Lung (tissue), 12 donors: Measurements from ENCODE around the gene ATG4A. TPM values are rescaled to one million over a fixed set of nuclear protein-coding genes. Genes with fewer than 3 reads are reported as not detected.

Experiments used
- ATAC-seq: fragments of 200-7000 bp; cut with Tn5 transposase; one replicate; pipeline ENCODE4 v1.9.1; 2020; ENCODE audit warnings: moderate number of reproducible peaks; ENCODE audit not compliant: insufficient read depth, low FRiP score
- DNase-seq, 3 donors: peaks; one replicate each; pipeline ENCODE4 v3.0.0-alpha.2; 2013 to 2017
- H3K27ac ChIP-seq, 2 donors: one replicate each; pipeline ENCODE4 v1.5.1; 2013; ENCODE audit warnings: mild to moderate bottlenecking in 2 of 2, moderate library complexity in 2 of 2, control low read depth in 1 of 2, inconsistent platforms in 1 of 2, low read depth in 1 of 2, low read length in 1 of 2
- H3K27me3 ChIP-seq, 3 donors: one replicate each; pipeline ENCODE4 v1.5.1; 2013; ENCODE audit warnings: low read length in 2 of 3; ENCODE audit not compliant: control insufficient read depth in 3 of 3, insufficient read depth in 3 of 3
- H3K36me3 ChIP-seq, 4 donors: one replicate each; pipeline ENCODE4 v1.5.1; 2013; ENCODE audit warnings: low read length in 4 of 4, mild to moderate bottlenecking in 1 of 4, moderate library complexity in 1 of 4; ENCODE audit not compliant: control insufficient read depth in 4 of 4, insufficient read depth in 4 of 4
- H3K4me1 ChIP-seq, 5 donors: one replicate each; pipeline ENCODE4 v1.5.1; 2013; ENCODE audit warnings: low read length in 5 of 5, mild to moderate bottlenecking in 2 of 5, moderate library complexity in 1 of 5; ENCODE audit not compliant: control insufficient read depth in 5 of 5, insufficient read depth in 5 of 5
- H3K4me3 ChIP-seq: one replicate; pipeline ENCODE4 v1.5.1; 2013; ENCODE audit warnings: mild to moderate bottlenecking, control low read depth, moderate library complexity
- H3K9ac ChIP-seq, 2 donors: one replicate each; pipeline ENCODE4 v1.5.1; 2013; ENCODE audit warnings: low read length in 2 of 2, control low read depth in 1 of 2; ENCODE audit not compliant: insufficient read depth in 1 of 2
- H3K9me3 ChIP-seq, 4 donors: one replicate each; pipeline ENCODE4 v1.5.1; 2013; ENCODE audit warnings: low read length in 3 of 4, mild to moderate bottlenecking in 1 of 4, moderate library complexity in 1 of 4; ENCODE audit not compliant: control insufficient read depth in 4 of 4, insufficient read depth in 3 of 4
- WGBS, 2 donors: extraction: QIAGEN DNeasy Blood & Tissue Kit; methylation state at CpG; one replicate each; pipeline ENCODE4 v1.1.7; 2013; 5-methylcytosine and 5-hydroxymethylcytosine counted together
- polyA plus RNA-seq, 2 donors: library from polyadenylated mRNA; stranded (reverse); fragments of 200-250 nt; gene quantifications; one replicate each; pipeline ENCODE4 v1.2.1, GENCODE V29; 2013
- total RNA-seq, 2 donors: library from RNA; depleted of rRNA in 1 of 2; stranded (reverse); fragments of >200 nt in 1 of 2; gene quantifications; one replicate each; pipeline ENCODE4 v1.2.1, GENCODE V29; 2014 to 2021
- TF ChIP-seq, protein P1 (sequence below): IDR thresholded peaks from 2 replicates; pipeline ENCODE4 v1.5.1; 2012; ENCODE audit warnings: mild to moderate bottlenecking; ENCODE audit errors: control extremely low read depth, extremely low read depth
- donor health status: control.
- donor health status: control.
- donor health status: Bipolar disorder and iron deficiency.
- donor health status: healthy.
- donor health status: DM: yes; HTN: yes; CAD: no.

Gene ATG4A
- total and polyA plus RNA-seq, 4 donors = 12.5 to 14.9 (median 14.1) TPM

GRCh38 chrX:108090491-108091263 is 901 bp upstream of the ATG4A start:
- H3K9ac ChIP-seq = peak overlapping the region; percentile 88 to 97
- no peaks in the 10 kb centered on the region for H3K9me3 ChIP-seq
- H3K4me3 ChIP-seq = peak overlapping the region; percentile 66
- H3K4me1 ChIP-seq = peaks cover 0 to 5% (median 0%) of the 10 kb centered on the region in 5 donors
- 2 to 33% methylated on average over 20 of the region's 20 CpGs for WGBS, 2 donors
- peaks cover 0 to 29% (median 6%) of the 10 kb centered on the region in 3 donors for H3K27me3 ChIP-seq
- ATAC-seq = no peak
- H3K27ac ChIP-seq = peak overlapping the region; percentile 87 to 96
- TF ChIP-seq, protein P1, sequence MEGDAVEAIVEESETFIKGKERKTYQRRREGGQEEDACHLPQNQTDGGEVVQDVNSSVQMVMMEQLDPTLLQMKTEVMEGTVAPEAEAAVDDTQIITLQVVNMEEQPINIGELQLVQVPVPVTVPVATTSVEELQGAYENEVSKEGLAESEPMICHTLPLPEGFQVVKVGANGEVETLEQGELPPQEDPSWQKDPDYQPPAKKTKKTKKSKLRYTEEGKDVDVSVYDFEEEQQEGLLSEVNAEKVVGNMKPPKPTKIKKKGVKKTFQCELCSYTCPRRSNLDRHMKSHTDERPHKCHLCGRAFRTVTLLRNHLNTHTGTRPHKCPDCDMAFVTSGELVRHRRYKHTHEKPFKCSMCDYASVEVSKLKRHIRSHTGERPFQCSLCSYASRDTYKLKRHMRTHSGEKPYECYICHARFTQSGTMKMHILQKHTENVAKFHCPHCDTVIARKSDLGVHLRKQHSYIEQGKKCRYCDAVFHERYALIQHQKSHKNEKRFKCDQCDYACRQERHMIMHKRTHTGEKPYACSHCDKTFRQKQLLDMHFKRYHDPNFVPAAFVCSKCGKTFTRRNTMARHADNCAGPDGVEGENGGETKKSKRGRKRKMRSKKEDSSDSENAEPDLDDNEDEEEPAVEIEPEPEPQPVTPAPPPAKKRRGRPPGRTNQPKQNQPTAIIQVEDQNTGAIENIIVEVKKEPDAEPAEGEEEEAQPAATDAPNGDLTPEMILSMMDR = no peak
- H3K36me3 ChIP-seq = peaks cover 0 to 5% (median 3%) of the 10 kb centered on the region in 4 donors
- DNase-seq = peak in 2 of 3 donors; percentile 26 to 46

DNA sequence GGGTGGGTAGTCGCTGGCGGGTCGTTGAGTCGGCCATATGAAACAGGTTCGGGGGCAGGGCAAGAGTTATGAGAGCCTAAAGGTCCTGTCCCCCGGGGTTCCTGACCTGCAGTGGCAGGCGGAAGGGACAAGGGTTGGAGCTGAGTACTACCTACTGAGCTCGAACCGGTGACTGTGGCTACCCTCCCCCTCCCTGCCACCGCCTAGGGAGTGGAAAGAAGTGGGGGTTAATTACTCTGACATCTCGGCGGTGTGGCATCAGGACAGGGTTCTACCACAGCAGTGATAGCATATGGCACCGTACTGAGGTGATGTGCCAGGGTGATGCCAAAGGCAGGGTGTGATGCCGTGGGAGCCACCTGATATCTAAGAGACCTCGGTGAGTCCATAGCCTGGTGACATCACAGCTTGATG is 307 bp downstream of the ATG4A start:
- peak; percentile 45 for ATAC-seq
- WGBS, 2 donors = 1 to 30% methylated on average over 15 of the region's 15 CpGs
- Histone ChIP-seq H3K36me3 (peaks cover 0 to 5% (median under 1%) of the 10 kb centered on the region in 4 donors), H3K9me3 (no peaks in the 10 kb centered on the region), H3K4me3 (peak overlapping the region; percentile 56), H3K27me3 (peaks cover 0 to 24% (median 6%) of the 10 kb centered on the region in 3 donors), H3K4me1 (peaks cover 0 to 5% (median 0%) of the 10 kb centered on the region in 5 donors), H3K27ac (peak overlapping the region; percentile 59 to 81), H3K9ac (peak overlapping the region; percentile 57)
- TF ChIP-seq, protein P1 = no peak
- no peak for DNase-seq

DNA sequence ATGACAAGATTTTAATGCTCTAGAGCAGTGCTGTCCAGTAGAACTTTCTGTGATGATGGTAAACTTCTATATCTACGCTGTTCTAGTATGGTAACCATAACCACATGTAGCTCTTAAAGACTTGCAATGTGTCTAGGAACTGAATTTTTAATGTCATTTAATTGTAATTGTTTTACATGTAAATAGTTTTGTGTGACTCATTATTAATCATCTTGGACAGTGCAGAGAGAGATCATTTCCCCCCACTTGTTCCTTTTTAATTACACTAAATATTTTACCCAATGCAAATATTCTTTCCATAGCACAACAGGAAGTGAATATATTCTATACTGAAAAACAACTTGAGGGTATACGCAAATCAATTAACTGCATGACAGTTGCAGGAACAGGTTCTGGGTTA is 5.8 kb downstream of the ATG4A start:
- H3K9me3 ChIP-seq = no peaks in the 10 kb centered on the region
- ATAC-seq = no peak

More for the DNA sequence above, 5.8 kb downstream of the ATG4A start:
- H3K36me3 ChIP-seq = no peaks in the 10 kb centered on the region
- H3K27ac ChIP-seq = no peak overlapping the region
- H3K4me3 ChIP-seq = no peak overlapping the region
- no peak overlapping the region for H3K9ac ChIP-seq
- TF ChIP-seq, protein P1 = no peak
- H3K4me1 ChIP-seq = no peaks in the 10 kb centered on the region
- H3K27me3 ChIP-seq = peaks cover 0 to 17% (median 0%) of the 10 kb centered on the region in 3 donors
- WGBS, 2 donors = 90 to 93% methylated on average over 2 of the region's 2 CpGs
- DNase-seq = no peak
